Progenitor cell of endocrine pancreas (in vitro differentiated cells): Measurements from ENCODE around the gene ZNHIT6. TPM values are rescaled to one million over a fixed set of nuclear protein-coding genes. Genes with fewer than 3 reads are reported as not detected.
A peak's percentile ranks its signal among the peaks of the same experiment; 100 is the strongest.

Source experiments
- DNase-seq: peaks from one replicate; pipeline ENCODE4 v3.0.0; 2021; ENCODE audit warnings: low spot score; ENCODE audit not compliant: unreplicated experiment
- H3K27ac Mint-ChIP-seq: 2 replicates; pipeline ENCODE4 v1.8.0; 2021; ENCODE audit warnings: mild to moderate bottlenecking, moderate library complexity, mixed read lengths
- H3K27me3 Mint-ChIP-seq: 2 replicates; pipeline ENCODE4 v1.8.0; 2021; ENCODE audit warnings: mixed read lengths
- H3K36me3 Mint-ChIP-seq: 2 replicates; pipeline ENCODE4 v1.8.0; 2022; ENCODE audit warnings: mixed read lengths; ENCODE audit not compliant: insufficient read depth
- H3K4me1 Mint-ChIP-seq: 2 replicates; pipeline ENCODE4 v1.8.0; 2021; ENCODE audit warnings: low read depth, mixed read lengths
- H3K4me3 Mint-ChIP-seq: 2 replicates; pipeline ENCODE4 v1.8.0; 2021; ENCODE audit warnings: low read depth, mild to moderate bottlenecking, moderate library complexity, mixed read lengths
- H3K9me3 Mint-ChIP-seq: 2 replicates; pipeline ENCODE4 v1.8.0; 2021; ENCODE audit warnings: low read depth, mixed read lengths
- CTCF ChIP-seq: fragments of 200-600 bp; sonication (generic); IDR thresholded peaks from one replicate; pipeline ENCODE4 v1.5.0; 2021; ENCODE audit warnings: antibody characterized with exemption, mild to moderate bottlenecking; ENCODE audit not compliant: unreplicated experiment
- total RNA-seq: library from RNA; stranded (reverse); gene quantifications from 2 replicates; pipeline ENCODE4 v1.2.1, GENCODE V29; 2021

ZNHIT6 gene
- total RNA-seq, 1 donor from 2014 or later = 18.8 TPM

GRCh38 chr1:85705940-85706339, 2.3 kb downstream of the ZNHIT6 start:
- TF ChIP-seq CTCF = no peak
- Mint-ChIP-seq H3K36me3 (peaks cover 11% of the 10 kb centered on the region), H3K4me3 (no peak overlapping the region), H3K9me3 (no peaks in the 10 kb centered on the region), H3K4me1 (peaks cover 2% of the 10 kb centered on the region), H3K27ac (no peak overlapping the region), H3K27me3 (no peaks in the 10 kb centered on the region)
- no peak for DNase-seq

GRCh38 chr1:85700422-85700821, 7.8 kb downstream of the ZNHIT6 start:
- Mint-ChIP-seq H3K36me3 (peaks cover 14% of the 10 kb centered on the region), H3K9me3 (no peaks in the 10 kb centered on the region), H3K27me3 (no peaks in the 10 kb centered on the region), H3K27ac (no peak overlapping the region), H3K4me1 (no peaks in the 10 kb centered on the region), H3K4me3 (no peak overlapping the region)
- DNase-seq = no peak
- no peak for TF ChIP-seq CTCF

- Mint-ChIP-seq H3K36me3 (peaks cover 8% of the 10 kb centered on the region), H3K27me3 (no peaks in the 10 kb centered on the region), H3K4me1 (no peaks in the 10 kb centered on the region), H3K9me3 (no peaks in the 10 kb centered on the region), H3K4me3 (no peak overlapping the region), H3K27ac (no peak overlapping the region)
- DNase-seq = no peak
- no peak for TF ChIP-seq CTCF
These were observed 10.3 kb downstream of the ZNHIT6 start for GRCh38 chr1:85697895-85698294.

- Mint-ChIP-seq H3K27ac (peak overlapping the region; percentile 57), H3K27me3 (no peaks in the 10 kb centered on the region), H3K4me3 (no peak overlapping the region), H3K4me1 (no peaks in the 10 kb centered on the region), H3K9me3 (no peaks in the 10 kb centered on the region), H3K36me3 (peaks cover 7% of the 10 kb centered on the region)
- DNase-seq = no peak
- TF ChIP-seq CTCF = peak; percentile 55
These were observed 15.4 kb downstream of the ZNHIT6 start for GRCh38 chr1:85692730-85693314.

GRCh38 chr1:85689775-85690404, 18.3 kb downstream of the ZNHIT6 start:
- Mint-ChIP-seq H3K4me1 (no peaks in the 10 kb centered on the region), H3K9me3 (no peaks in the 10 kb centered on the region), H3K27me3 (no peaks in the 10 kb centered on the region), H3K36me3 (peaks cover 7% of the 10 kb centered on the region), H3K27ac (peak overlapping the region; percentile 71), H3K4me3 (no peak overlapping the region)
- no peak for DNase-seq
- no peak for TF ChIP-seq CTCF
